H9 (cell line): ENCODE measurements around the gene JPH2. TPM values are rescaled to one million over a fixed set of nuclear protein-coding genes. Genes with fewer than 3 reads are reported as not detected.
A peak's percentile ranks its signal among the peaks of the same experiment; 100 is the strongest.

Experiments
- DNase-seq: peaks from one replicate; pipeline ENCODE4 v3.0.0-alpha.2; 2017
- H2AFZ ChIP-seq: one replicate; pipeline ENCODE4 v1.6.1; 2013; ENCODE audit warnings: mild to moderate bottlenecking, low read length, control low read depth, moderate library complexity
- H2AK5ac ChIP-seq: 2 replicates; pipeline ENCODE4 v1.6.1; 2013; ENCODE audit warnings: low read length, control low read depth, mixed read lengths; ENCODE audit not compliant: insufficient read length
- H2BK120ac ChIP-seq: one replicate; pipeline ENCODE4 v1.6.1; 2013; ENCODE audit warnings: low read depth, mild to moderate bottlenecking, low read length, control low read depth, inconsistent platforms; ENCODE audit not compliant: poor library complexity, severe bottlenecking
- H2BK12ac ChIP-seq: 2 replicates; pipeline ENCODE4 v1.6.1; 2013; ENCODE audit warnings: low read length, control low read depth, mixed read lengths, low read depth; ENCODE audit not compliant: insufficient read length
- H2BK15ac ChIP-seq: 2 replicates; pipeline ENCODE4 v1.6.1; 2013; ENCODE audit warnings: low read depth, low read length, control low read depth
- H2BK20ac ChIP-seq: one replicate; pipeline ENCODE4 v1.6.1; 2013; ENCODE audit warnings: low read depth, mild to moderate bottlenecking, low read length, control low read depth, inconsistent platforms; ENCODE audit not compliant: poor library complexity, severe bottlenecking
- H2BK5ac ChIP-seq: 2 replicates; pipeline ENCODE4 v1.6.1; 2013; ENCODE audit warnings: low read length, control low read depth, mixed read lengths; ENCODE audit not compliant: insufficient read length
- H3K14ac ChIP-seq: 2 replicates; pipeline ENCODE4 v1.6.1; 2013; ENCODE audit warnings: low read length, control low read depth; ENCODE audit not compliant: insufficient read depth
- H3K18ac ChIP-seq: 2 replicates; pipeline ENCODE4 v1.6.1; 2013; ENCODE audit warnings: low read depth, mild to moderate bottlenecking, mixed read lengths, low read length, control low read depth; ENCODE audit not compliant: insufficient read length
- H3K23ac ChIP-seq: 2 replicates; pipeline ENCODE4 v1.6.1; 2013; ENCODE audit warnings: low read length, control low read depth, mixed read lengths, low read depth; ENCODE audit not compliant: insufficient read length
- H3K23me2 ChIP-seq: 2 replicates; pipeline ENCODE4 v1.6.1; 2013; ENCODE audit warnings: low read depth, mild to moderate bottlenecking, mixed read lengths, low read length, control low read depth; ENCODE audit not compliant: insufficient read length, poor library complexity, severe bottlenecking
- H3K27ac ChIP-seq: 2 replicates; pipeline ENCODE4 v1.5.1; 2013; ENCODE audit warnings: low read length, control low read depth, mixed read lengths, low read depth; ENCODE audit not compliant: insufficient read length
- H3K27me3 ChIP-seq: 2 replicates; pipeline ENCODE4 v1.6.1; 2013; ENCODE audit warnings: low read length, control low read depth, inconsistent platforms; ENCODE audit not compliant: insufficient read depth
- H3K4ac ChIP-seq: 2 replicates; pipeline ENCODE4 v1.6.1; 2013; ENCODE audit warnings: low read depth, mild to moderate bottlenecking, control low read depth, inconsistent platforms, low read length, moderate library complexity
- H3K4me1 ChIP-seq: 2 replicates; pipeline ENCODE4 v1.6.1; 2013; ENCODE audit warnings: low read length, control low read depth, inconsistent platforms; ENCODE audit not compliant: insufficient read depth
- H3K4me2 ChIP-seq: 2 replicates; pipeline ENCODE4 v1.6.1; 2013; ENCODE audit warnings: low read length, control low read depth, mixed read lengths; ENCODE audit not compliant: insufficient read length, insufficient read depth
- H3K56ac ChIP-seq: 2 replicates; pipeline ENCODE4 v1.6.1; 2013; ENCODE audit warnings: low read depth, mild to moderate bottlenecking, mixed read lengths, low read length, control low read depth; ENCODE audit not compliant: insufficient read length
- H3K79me1 ChIP-seq: 2 replicates; pipeline ENCODE4 v1.6.1; 2013; ENCODE audit warnings: low read depth, mild to moderate bottlenecking, moderate library complexity, low read length, control low read depth, inconsistent platforms; ENCODE audit not compliant: insufficient read depth, poor library complexity, severe bottlenecking
- H3K79me2 ChIP-seq: 2 replicates; pipeline ENCODE4 v1.6.1; 2013; ENCODE audit warnings: low read length, control low read depth, inconsistent platforms; ENCODE audit not compliant: insufficient read depth
- H3K9ac ChIP-seq: 2 replicates; pipeline ENCODE4 v1.6.1; 2013; ENCODE audit warnings: low read length, control low read depth, mixed read lengths; ENCODE audit not compliant: insufficient read length; ENCODE audit errors: extremely low read depth
- H3K9me3 ChIP-seq: one replicate; pipeline ENCODE4 v1.6.1; 2013; ENCODE audit warnings: low read depth, low read length, inconsistent platforms; ENCODE audit not compliant: control insufficient read depth
- H3T11ph ChIP-seq: one replicate; pipeline ENCODE4 v1.6.1; 2013; ENCODE audit warnings: mild to moderate bottlenecking, low read length, control low read depth, inconsistent platforms
- H4K20me1 ChIP-seq: one replicate; pipeline ENCODE4 v1.6.1; 2013; ENCODE audit not compliant: control insufficient read depth, insufficient read length, insufficient read depth
- H4K5ac ChIP-seq: 2 replicates; pipeline ENCODE4 v1.6.1; 2013; ENCODE audit warnings: low read depth, mild to moderate bottlenecking, mixed read lengths, low read length, control low read depth; ENCODE audit not compliant: insufficient read length
- H4K8ac ChIP-seq: replicated peaks from 2 replicates; pipeline ENCODE4 v1.6.1; 2013; ENCODE audit warnings: low read length, control low read depth, mixed read lengths, low read depth; ENCODE audit not compliant: insufficient read length
- H4K91ac ChIP-seq: 2 replicates; pipeline ENCODE4 v1.6.1; 2013; ENCODE audit warnings: low read depth, mild to moderate bottlenecking, moderate library complexity, mixed read lengths, low read length, control low read depth; ENCODE audit not compliant: insufficient read length
- H3K27ac Mint-ChIP-seq, 3 experiments: 2 replicates in 2 of 3; 3 replicates in 1 of 3; pipeline ENCODE4 v1.8.0; 2020 to 2021; ENCODE audit warnings: mixed read lengths in 3 of 3, mild to moderate bottlenecking in 1 of 3, moderate library complexity in 1 of 3
- H3K27me3 Mint-ChIP-seq: 2 replicates; pipeline ENCODE4 v1.8.0; 2021; ENCODE audit warnings: low read depth, mild to moderate bottlenecking, moderate library complexity, mixed read lengths
- H3K36me3 Mint-ChIP-seq, 3 experiments: 2 replicates in 2 of 3; 3 replicates in 1 of 3; pipeline ENCODE4 v1.8.0; 2020 to 2021; ENCODE audit warnings: low read depth in 3 of 3, mixed read lengths in 3 of 3; ENCODE audit not compliant: insufficient read depth in 1 of 3
- H3K4me1 Mint-ChIP-seq, 2 experiments: 2 replicates each; pipeline ENCODE4 v1.8.0; 2020; ENCODE audit warnings: mixed read lengths in 2 of 2
- H3K4me3 Mint-ChIP-seq, 2 experiments: 2 replicates in 1 of 2; 3 replicates in 1 of 2; pipeline ENCODE4 v1.8.0; 2020 to 2021; ENCODE audit warnings: mild to moderate bottlenecking in 2 of 2, mixed read lengths in 2 of 2, moderate library complexity in 1 of 2
- H3K9me3 Mint-ChIP-seq, 2 experiments: 2 replicates in 1 of 2; 3 replicates in 1 of 2; pipeline ENCODE4 v1.8.0; 2020; ENCODE audit warnings: mild to moderate bottlenecking in 2 of 2, mixed read lengths in 2 of 2, moderate library complexity in 1 of 2
- WGBS: extraction: QIAGEN DNeasy Blood & Tissue Kit; methylation state at CpG from one replicate; pipeline ENCODE4 v1.1.7; 2013; ENCODE audit warnings: missing lambda C conversion rate, low lambda C conversion rate, mixed read lengths; ENCODE audit not compliant: insufficient read length; ENCODE audit errors: extremely low coverage; 5-methylcytosine and 5-hydroxymethylcytosine counted together
- total RNA-seq: library from RNA; stranded (reverse); gene quantifications from 2 replicates; pipeline ENCODE4 v1.2.1, GENCODE V29; 2021
- TF ChIP-seq, protein P1 (sequence below): fragments of 200-600 bp; sonication (generic); conservative IDR thresholded peaks from 3 replicates; pipeline ENCODE4 v1.8.0; 2021; ENCODE audit warnings: antibody characterized with exemption, mild to moderate bottlenecking

Gene JPH2
- total RNA-seq, 1 experiment from 2014 or later, result 0.31 TPM

DNA sequence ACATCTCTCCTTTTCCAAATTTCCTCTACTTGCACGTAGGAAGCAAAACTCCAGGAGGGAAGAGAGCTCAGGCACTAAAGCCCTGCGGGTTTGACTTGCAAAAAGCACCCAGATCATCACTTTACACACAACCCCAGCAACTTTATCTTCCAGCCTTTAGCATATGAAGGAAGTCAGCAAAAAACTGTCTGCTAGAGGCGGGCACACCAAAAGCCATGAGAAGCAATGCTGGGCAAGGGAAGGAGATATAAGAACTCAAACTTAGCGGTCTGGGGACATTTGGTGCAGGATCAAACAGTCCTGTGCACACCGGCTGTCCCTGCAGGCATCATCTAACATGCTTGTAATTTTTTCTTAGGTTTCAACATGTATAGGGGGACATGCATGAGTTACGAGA lies 113.3 kb downstream of the JPH2 start:
- H3K56ac ChIP-seq, result no peak overlapping the region
- H2AFZ ChIP-seq, result no peak overlapping the region
- no peak for DNase-seq
- H2BK20ac ChIP-seq, result no peak overlapping the region
- no peaks in the 10 kb centered on the region for H4K20me1 ChIP-seq
- H3K23ac ChIP-seq, result no peak overlapping the region
- H2BK12ac ChIP-seq, result no peak overlapping the region
- H3K36me3 Mint-ChIP-seq, result no peaks in the 10 kb centered on the region
- no peak overlapping the region for H3K9ac ChIP-seq
- H3K4me2 ChIP-seq, result no peak overlapping the region
- H3K9me3 ChIP-seq, result no peaks in the 10 kb centered on the region
- no peak overlapping the region for H2BK5ac ChIP-seq
- peak overlapping the region in 1 of 3 experiments; percentile 16; a peak in 2 of 7 replicates for H3K27ac Mint-ChIP-seq
- H3K4me3 Mint-ChIP-seq, result no peak overlapping the region; a peak in 1 of 5 replicates
- no peak overlapping the region for H4K5ac ChIP-seq
- H2BK120ac ChIP-seq, result no peak overlapping the region
- H2AK5ac ChIP-seq, result no peak overlapping the region
- no peaks in the 10 kb centered on the region for H3K27me3 ChIP-seq
- no peaks in the 10 kb centered on the region for H3K23me2 ChIP-seq
- no peak overlapping the region for H4K8ac ChIP-seq
- no peaks in the 10 kb centered on the region for H3K4me1 ChIP-seq
- H3K79me2 ChIP-seq, result no peaks in the 10 kb centered on the region
- H3T11ph ChIP-seq, result no peak overlapping the region
- H2BK15ac ChIP-seq, result no peak overlapping the region
- no peak overlapping the region for H3K18ac ChIP-seq
- H3K79me1 ChIP-seq, result no peaks in the 10 kb centered on the region
- TF ChIP-seq, protein P1, sequence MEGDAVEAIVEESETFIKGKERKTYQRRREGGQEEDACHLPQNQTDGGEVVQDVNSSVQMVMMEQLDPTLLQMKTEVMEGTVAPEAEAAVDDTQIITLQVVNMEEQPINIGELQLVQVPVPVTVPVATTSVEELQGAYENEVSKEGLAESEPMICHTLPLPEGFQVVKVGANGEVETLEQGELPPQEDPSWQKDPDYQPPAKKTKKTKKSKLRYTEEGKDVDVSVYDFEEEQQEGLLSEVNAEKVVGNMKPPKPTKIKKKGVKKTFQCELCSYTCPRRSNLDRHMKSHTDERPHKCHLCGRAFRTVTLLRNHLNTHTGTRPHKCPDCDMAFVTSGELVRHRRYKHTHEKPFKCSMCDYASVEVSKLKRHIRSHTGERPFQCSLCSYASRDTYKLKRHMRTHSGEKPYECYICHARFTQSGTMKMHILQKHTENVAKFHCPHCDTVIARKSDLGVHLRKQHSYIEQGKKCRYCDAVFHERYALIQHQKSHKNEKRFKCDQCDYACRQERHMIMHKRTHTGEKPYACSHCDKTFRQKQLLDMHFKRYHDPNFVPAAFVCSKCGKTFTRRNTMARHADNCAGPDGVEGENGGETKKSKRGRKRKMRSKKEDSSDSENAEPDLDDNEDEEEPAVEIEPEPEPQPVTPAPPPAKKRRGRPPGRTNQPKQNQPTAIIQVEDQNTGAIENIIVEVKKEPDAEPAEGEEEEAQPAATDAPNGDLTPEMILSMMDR, result no peak
- H3K9me3 Mint-ChIP-seq, result no peaks in the 10 kb centered on the region
- no peak overlapping the region for H3K14ac ChIP-seq
- H3K27me3 Mint-ChIP-seq, result no peaks in the 10 kb centered on the region; the same call in 1 of the 2 replicates
- H3K27ac ChIP-seq, result no peak overlapping the region
- no peak overlapping the region for H4K91ac ChIP-seq
- peaks cover 11 to 19% of the 10 kb centered on the region in 2 experiments for H3K4me1 Mint-ChIP-seq
- no peak overlapping the region for H3K4ac ChIP-seq
- WGBS, result no CpG with 5 or more reads among the region's 6 CpGs
